Panc1 (cell line): ENCODE results near the gene CACNA1E.

ENCODE experiments used
- CTCF ChIP-seq: fragments of 450-650 bp; IDR thresholded peaks from 2 replicates; pipeline ENCODE4 v1.5.1; 2017; ENCODE audit warnings: mild to moderate bottlenecking
- POLR2AphosphoS5 ChIP-seq: IDR thresholded peaks from 2 replicates; pipeline ENCODE4 v1.6.1; 2012; ENCODE audit warnings: mild to moderate bottlenecking, low read depth, low read length, moderate library complexity
- REST ChIP-seq, 2 experiments: IDR thresholded peaks; 2 replicates each; pipeline ENCODE4 v1.6.1; 2011 to 2012; ENCODE audit warnings: low read depth in 2 of 2, control low read depth in 1 of 2, low read length in 1 of 2, mild to moderate bottlenecking in 1 of 2, moderate library complexity in 1 of 2; ENCODE audit not compliant: insufficient read depth in 1 of 2
- SIN3A ChIP-seq: IDR thresholded peaks from 2 replicates; pipeline ENCODE4 v1.6.1; 2012; ENCODE audit warnings: low read depth, mild to moderate bottlenecking, low read length, moderate library complexity, borderline replicate concordance; ENCODE audit not compliant: insufficient read depth
- TCF7L2 ChIP-seq: IDR thresholded peaks from 2 replicates; pipeline ENCODE4 v1.6.1; 2011; ENCODE audit warnings: mild to moderate bottlenecking, low read depth, low read length, inconsistent platforms

- TF ChIP-seq CTCF (no peak), POLR2AphosphoS5 (no peak), REST (IDR thresholded peaks at IDR 0.05; ENCODE audit: insufficient read depth in 1 of 2, low read depth in 2 of 2, low read length in 1 of 2) (no peak), SIN3A (no peak), TCF7L2 (no peak)
Observed at GRCh38 chr1:181772714-181773113, 289.4 kb downstream of the CACNA1E start.
